IMR-90 (cell line): ENCODE results near the gene CNOT2. TPM values are rescaled to one million over a fixed set of nuclear protein-coding genes. Genes with fewer than 3 reads are reported as not detected.

Experiments used
- ATAC-seq: fragments of 200-7000 bp; cut with Tn5 transposase; 2 replicates; pipeline ENCODE4 v1.9.1; 2020; ENCODE audit warnings: low read depth, mild to moderate bottlenecking, moderate library complexity
- BruUV-seq: library from RNA; stranded (reverse); fragments of 400-500 nt; replicated peaks from 2 replicates; lab custom pipeline; 2021; lab: Mats Ljungman, UMichigan
- CTCF ChIA-PET: fragments of 300-600 bp; formaldehyde crosslinking; extraction: SDS; loops from one replicate; lab custom pipeline; 2021; ENCODE audit warnings: antibody characterized with exemption; lab: Yijun Ruan, JAX
- POLR2A ChIA-PET: fragments of 300-600 bp; sonication (Branson Sonifier 250); formaldehyde crosslinking; loops from one replicate; lab custom pipeline; 2022; ENCODE audit warnings: antibody characterized with exemption; ENCODE audit not compliant: unreplicated experiment; lab: Charles Lee
- DNase-seq: peaks from one replicate; pipeline ENCODE4 v3.0.0; 2013
- H2AFZ ChIP-seq: replicated peaks from 2 replicates; pipeline ENCODE3; 2013; ENCODE audit warnings: low read length, mild to moderate bottlenecking; ENCODE audit not compliant: poor library complexity
- H2AK5ac ChIP-seq: 2 replicates; pipeline ENCODE4 v1.6.1; 2013; ENCODE audit warnings: low read depth, low read length, inconsistent platforms
- H2AK9ac ChIP-seq: replicated peaks from 2 replicates; pipeline ENCODE3; 2013; ENCODE audit warnings: mild to moderate bottlenecking, low read depth, low read length, moderate library complexity; ENCODE audit not compliant: poor library complexity
- H2BK120ac ChIP-seq: 2 replicates; pipeline ENCODE4 v1.6.1; 2013; ENCODE audit warnings: low read depth, low read length, inconsistent platforms
- H2BK15ac ChIP-seq: 3 replicates; pipeline ENCODE4 v1.6.1; 2013; ENCODE audit warnings: low read depth, low read length, inconsistent platforms
- H2BK20ac ChIP-seq: 2 replicates; pipeline ENCODE4 v1.6.1; 2013; ENCODE audit warnings: low read depth, mild to moderate bottlenecking, inconsistent platforms, low read length, moderate library complexity
- H2BK5ac ChIP-seq: 2 replicates; pipeline ENCODE4 v1.6.1; 2013; ENCODE audit warnings: mild to moderate bottlenecking, low read depth, low read length, inconsistent platforms; ENCODE audit not compliant: poor library complexity, severe bottlenecking
- H3K14ac ChIP-seq: replicated peaks from 2 replicates; pipeline ENCODE4 v1.6.1; 2013; ENCODE audit warnings: low read depth, low read length, inconsistent platforms
- H3K18ac ChIP-seq: 2 replicates; pipeline ENCODE4 v1.6.1; 2013; ENCODE audit warnings: low read depth, low read length, control low read depth
- H3K23ac ChIP-seq: 2 replicates; pipeline ENCODE4 v1.6.1; 2013; ENCODE audit warnings: low read depth, low read length, inconsistent platforms
- H3K27ac ChIP-seq: 2 replicates; pipeline ENCODE4 v1.5.1; 2013; ENCODE audit warnings: mild to moderate bottlenecking, control low read depth, low read length; ENCODE audit not compliant: insufficient read depth
- H3K27me3 ChIP-seq: 2 replicates; pipeline ENCODE4 v1.6.1; 2013; ENCODE audit warnings: low read length; ENCODE audit not compliant: control insufficient read depth, insufficient read depth
- H3K36me3 ChIP-seq: 2 replicates; pipeline ENCODE4 v1.6.1; 2013; ENCODE audit warnings: low read length, mixed read lengths; ENCODE audit not compliant: control insufficient read depth, insufficient read depth
- H3K4ac ChIP-seq: 2 replicates; pipeline ENCODE4 v1.6.1; 2013; ENCODE audit warnings: low read depth, low read length, inconsistent platforms
- H3K4me1 ChIP-seq: 2 replicates; pipeline ENCODE4 v1.6.1; 2013; ENCODE audit warnings: low read length, mixed read lengths; ENCODE audit not compliant: control insufficient read depth, insufficient read depth
- H3K4me2 ChIP-seq: 2 replicates; pipeline ENCODE4 v1.6.1; 2013; ENCODE audit warnings: low read depth, mild to moderate bottlenecking, control low read depth, low read length, moderate library complexity
- H3K4me3 ChIP-seq: 2 replicates; pipeline ENCODE4 v1.5.1; 2013; ENCODE audit warnings: low read depth, mild to moderate bottlenecking, control low read depth, low read length, moderate library complexity; ENCODE audit not compliant: insufficient read depth
- H3K56ac ChIP-seq: 2 replicates; pipeline ENCODE4 v1.6.1; 2013; ENCODE audit warnings: low read length, inconsistent platforms; ENCODE audit not compliant: insufficient read depth; ENCODE audit errors: extremely low read depth
- H3K79me1 ChIP-seq, 2 experiments: 2 replicates each; pipeline ENCODE4 v1.6.1; 2013; ENCODE audit warnings: low read length in 2 of 2, inconsistent platforms in 1 of 2, low read depth in 1 of 2
- H3K9ac ChIP-seq: 2 replicates; pipeline ENCODE4 v1.6.1; 2013; ENCODE audit warnings: low read depth, low read length, control low read depth
- H3K9me1 ChIP-seq: 2 replicates; pipeline ENCODE4 v1.6.1; 2013; ENCODE audit warnings: low read length, inconsistent platforms; ENCODE audit not compliant: insufficient read depth
- H3K9me3 ChIP-seq: 2 replicates; pipeline ENCODE4 v1.6.1; 2013; ENCODE audit warnings: low read length; ENCODE audit not compliant: control insufficient read depth, insufficient read depth
- H4K20me1 ChIP-seq: 2 replicates; pipeline ENCODE4 v1.6.1; 2013; ENCODE audit warnings: low read length, inconsistent platforms; ENCODE audit not compliant: insufficient read depth
- H4K5ac ChIP-seq: 2 replicates; pipeline ENCODE4 v1.6.1; 2013; ENCODE audit warnings: mild to moderate bottlenecking, low read depth, low read length, control low read depth
- H4K8ac ChIP-seq, 2 experiments: 2 replicates each; pipeline ENCODE4 v1.6.1; 2013; ENCODE audit warnings: low read depth in 2 of 2, low read length in 2 of 2, control low read depth in 1 of 2, inconsistent platforms in 1 of 2
- H4K91ac ChIP-seq: 2 replicates; pipeline ENCODE4 v1.6.1; 2013; ENCODE audit warnings: low read depth, low read length, inconsistent platforms; ENCODE audit not compliant: insufficient read depth
- BHLHE40 ChIP-seq: fragments of 150-350 bp; IDR thresholded peaks from 2 replicates; pipeline ENCODE4 v1.6.1; 2016; ENCODE audit warnings: mild to moderate bottlenecking, low read depth, low read length
- CEBPB ChIP-seq: IDR thresholded peaks from 2 replicates; pipeline ENCODE4 v1.6.1; 2012; ENCODE audit warnings: low read depth, low read length, improper control_type of control experiment
- CHD1 ChIP-seq: IDR thresholded peaks from 2 replicates; pipeline ENCODE4 v1.6.1; 2012; ENCODE audit warnings: low read depth, low read length, improper control_type of control experiment
- CTCF ChIP-seq: conservative IDR thresholded peaks from 2 replicates; pipeline ENCODE4 v1.5.1; 2012; ENCODE audit warnings: mild to moderate bottlenecking, low read depth, low read length, improper control_type of control experiment
- FOS ChIP-seq: fragments of 150-350 bp; IDR thresholded peaks from 2 replicates; pipeline ENCODE4 v1.6.1; 2016; ENCODE audit warnings: low read depth, low read length
- MAFK ChIP-seq: IDR thresholded peaks from 2 replicates; pipeline ENCODE4 v1.6.1; 2012; ENCODE audit warnings: low read depth, low read length, improper control_type of control experiment
- MXI1 ChIP-seq: IDR thresholded peaks from 2 replicates; pipeline ENCODE4 v1.6.1; 2012; ENCODE audit warnings: low read depth, mild to moderate bottlenecking, low read length, moderate library complexity, borderline replicate concordance
- NFE2L2 ChIP-seq: fragments of 150-350 bp; IDR thresholded peaks from 2 replicates; pipeline ENCODE4 v1.6.1; 2016; ENCODE audit warnings: low read depth, mild to moderate bottlenecking, low read length
- POLR2A ChIP-seq: IDR thresholded peaks from 2 replicates; pipeline ENCODE4 v1.6.1; 2012; ENCODE audit warnings: mild to moderate bottlenecking, low read depth, low read length
- RAD21 ChIP-seq: IDR thresholded peaks from 2 replicates; pipeline ENCODE4 v1.6.1; 2012; ENCODE audit warnings: low read length, improper control_type of control experiment
- dilution Hi-C: fragments of 300-500 bp; cut with HindIII; formaldehyde crosslinking; loops from one replicate; pipeline ENCODE4 v1.14.3; 2018; ENCODE audit warnings: low sequenced_read_pairs; ENCODE audit not compliant: unreplicated experiment
- in situ Hi-C: fragments of 300-500 bp; cut with MboI; formaldehyde crosslinking; loops from 3 replicates; pipeline ENCODE4 v1.14.3; 2019; ENCODE audit warnings: low sequenced_read_pairs, inconsistent platforms, mixed read lengths
- intact Hi-C: fragments of 100-400 bp; cut with micrococcal nuclease; formaldehyde crosslinking; loops from 2 replicates; pipeline ENCODE4 v1.10.0; 2022
- polyA plus RNA-seq, 3 experiments: library from polyadenylated mRNA; depleted of rRNA; stranded (reverse); fragments of >200 nt; gene quantifications; 2 replicates each; pipeline ENCODE4 v1.2.3, GENCODE V29; 2012; ENCODE audit warnings: low replicate concordance in 1 of 3
- total RNA-seq: library from RNA; depleted of rRNA; stranded (reverse); fragments of >200 nt; gene quantifications from 2 replicates; pipeline ENCODE4 v1.2.3, GENCODE V29; 2012
- TF ChIP-seq, protein P1 (sequence below): fragments of 150-350 bp; IDR thresholded peaks from 2 replicates; pipeline ENCODE4 v1.6.1; 2016; ENCODE audit warnings: low read depth, mild to moderate bottlenecking, low read length, moderate library complexity, borderline replicate concordance

Gene CNOT2
- total and polyA plus RNA-seq, 2 of the 4 experiments (the other 2 are of a cell fraction) = 63.4 to 159 TPM

- Histone ChIP-seq H4K5ac (no peak overlapping the region), H2BK20ac (no peak overlapping the region), H4K20me1 (no peaks in the 10 kb centered on the region), H2AK5ac (no peak overlapping the region), H2BK15ac (no peak overlapping the region), H3K4me1 (no peaks in the 10 kb centered on the region), H3K56ac (no peak overlapping the region), H3K23ac (no peak overlapping the region), H3K18ac (no peak overlapping the region), H4K8ac (no peak overlapping the region), H3K27ac (no peak overlapping the region), H3K27me3 (no peaks in the 10 kb centered on the region), H3K4me3 (no peak overlapping the region), H2AK9ac (no peak overlapping the region), H2AFZ (no peak overlapping the region), H3K4ac (no peak overlapping the region), H3K9me1 (no peaks in the 10 kb centered on the region), H3K79me1 (no peaks in the 10 kb centered on the region), H3K4me2 (no peak overlapping the region), H3K14ac (no peak overlapping the region), H2BK5ac (no peak overlapping the region), H3K9ac (no peak overlapping the region), H3K36me3 (no peaks in the 10 kb centered on the region), H3K9me3 (peaks cover 3% of the 10 kb centered on the region; the same call in 1 of the 2 replicates), H2BK120ac (no peak overlapping the region), H4K91ac (no peak overlapping the region)
- ATAC-seq = no peak
- no TSS peak for BruUV-seq
- ChIA-PET CTCF (no interaction called here), POLR2A (no interaction called here)
- in situ Hi-C loops = no loop called here
- dilution Hi-C loops = no loop called here
- no peak for TF ChIP-seq CTCF
- no peak for TF ChIP-seq BHLHE40
- TF ChIP-seq, protein P1, sequence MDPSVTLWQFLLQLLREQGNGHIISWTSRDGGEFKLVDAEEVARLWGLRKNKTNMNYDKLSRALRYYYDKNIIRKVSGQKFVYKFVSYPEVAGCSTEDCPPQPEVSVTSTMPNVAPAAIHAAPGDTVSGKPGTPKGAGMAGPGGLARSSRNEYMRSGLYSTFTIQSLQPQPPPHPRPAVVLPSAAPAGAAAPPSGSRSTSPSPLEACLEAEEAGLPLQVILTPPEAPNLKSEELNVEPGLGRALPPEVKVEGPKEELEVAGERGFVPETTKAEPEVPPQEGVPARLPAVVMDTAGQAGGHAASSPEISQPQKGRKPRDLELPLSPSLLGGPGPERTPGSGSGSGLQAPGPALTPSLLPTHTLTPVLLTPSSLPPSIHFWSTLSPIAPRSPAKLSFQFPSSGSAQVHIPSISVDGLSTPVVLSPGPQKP = no peak
- no peak for TF ChIP-seq CHD1
- no peak for TF ChIP-seq CEBPB
- TF ChIP-seq MAFK = no peak
- TF ChIP-seq MXI1 = no peak
- TF ChIP-seq RAD21 = no peak
- TF ChIP-seq FOS = no peak
- no peak for TF ChIP-seq NFE2L2
- TF ChIP-seq POLR2A = no peak
- intact Hi-C loops = no loop called here
- no peak for DNase-seq
These were observed 25.8 kb upstream of the CNOT2 start for GRCh38 chr12:70217416-70217815.
